HepG2 (cell line): Measurements from ENCODE around the gene TUBA4A. TPM values are rescaled to one million over a fixed set of nuclear protein-coding genes. Genes with fewer than 3 reads are reported as not detected.
A peak's percentile ranks its signal among the peaks of the same experiment; 100 is the strongest.

ENCODE experiments used
- ATAC-seq: fragments of 200-7000 bp; cut with Tn5 transposase; 3 replicates; pipeline ENCODE4 v1.9.1; 2020; ENCODE audit warnings: mild to moderate bottlenecking, moderate library complexity
- BruUV-seq: library from RNA; stranded (reverse); fragments of 400-500 nt; replicated peaks from 2 replicates; lab custom pipeline; 2021; lab: Mats Ljungman, UMichigan
- CTCF ChIA-PET: fragments of 300-600 bp; formaldehyde crosslinking; extraction: SDS; loops from one replicate; lab custom pipeline; 2021; ENCODE audit warnings: low total read pairs, inconsistent platforms, low intra/inter-chr PET ratio; lab: Yijun Ruan, JAX
- POLR2A ChIA-PET: fragments of 350-600 bp; sonication (Branson Sonifier 250); formaldehyde crosslinking; loops from one replicate; lab custom pipeline; 2020; ENCODE audit warnings: antibody characterized with exemption, inconsistent platforms; lab: Yijun Ruan, JAX
- DNase-seq: peaks from one replicate; pipeline ENCODE4 v3.0.0-alpha.2; 2015; ENCODE audit warnings: low spot score
- FAIRE-seq: peaks from 3 replicates; lab custom pipeline; 2011; peaks lifted over from hg19 to GRCh38; lab: Jason Lieb, UNC
- H2AFZ ChIP-seq: one replicate; pipeline ENCODE4 v1.6.1; 2011; ENCODE audit warnings: low read length, inconsistent platforms
- H3K27ac ChIP-seq: fragments of 300-600 bp; 3 replicates; pipeline ENCODE4 v1.8.0; 2011; ENCODE audit warnings: mixed run types, mild to moderate bottlenecking, mixed read lengths, low read length, inconsistent platforms; ENCODE audit not compliant: insufficient read depth; ENCODE audit errors: extremely low read length
- H3K27me3 ChIP-seq, 2 experiments: fragments of 200-600 bp in 1 of 2; 2 replicates in 1 of 2; 3 replicates in 1 of 2; pipeline versions ENCODE4 v1.6.0 to v1.8.0; 2011; ENCODE audit warnings: low read length in 2 of 2, mild to moderate bottlenecking in 2 of 2, moderate library complexity in 2 of 2, inconsistent platforms in 1 of 2; ENCODE audit not compliant: insufficient read depth in 2 of 2, control insufficient read depth in 1 of 2
- H3K36me3 ChIP-seq, 2 experiments: fragments of 200-600 bp in 1 of 2; replicated peaks in 1 of 2; 2 replicates in 1 of 2; 3 replicates in 1 of 2; pipeline versions ENCODE4 v1.5.1 to v1.8.0; 2011; ENCODE audit warnings: low read length in 2 of 2, inconsistent platforms in 1 of 2; ENCODE audit not compliant: insufficient read depth in 2 of 2, control insufficient read depth in 1 of 2
- H3K4me1 ChIP-seq: 2 replicates; pipeline ENCODE4 v1.5.1; 2012; ENCODE audit warnings: low read length, inconsistent platforms; ENCODE audit not compliant: insufficient read depth
- H3K4me2 ChIP-seq: 2 replicates; pipeline ENCODE4 v1.6.0; 2011; ENCODE audit warnings: low read depth, low read length, inconsistent platforms
- H3K4me3 ChIP-seq, 3 experiments: fragments of 200-600 bp in 1 of 3; sonication (generic), shearing (Covaris generic) in 1 of 3; replicated peaks in 1 of 3; 2 replicates each; pipeline ENCODE4 v1.5.1; 2011 to 2016; ENCODE audit warnings: low read length in 3 of 3, inconsistent platforms in 2 of 3, low read depth in 2 of 3, mild to moderate bottlenecking in 2 of 3, control low read depth in 1 of 3, mixed read lengths in 1 of 3; ENCODE audit not compliant: insufficient read depth in 1 of 3
- H3K79me2 ChIP-seq: one replicate; pipeline ENCODE4 v1.6.1; 2011; ENCODE audit warnings: low read length, inconsistent platforms; ENCODE audit not compliant: insufficient read depth
- H3K9ac ChIP-seq: 2 replicates; pipeline ENCODE4 v1.6.0; 2011; ENCODE audit warnings: mild to moderate bottlenecking, low read depth, low read length, inconsistent platforms; ENCODE audit not compliant: insufficient read depth
- H3K9me3 ChIP-seq: 2 replicates; pipeline ENCODE4 v1.5.1; 2012; ENCODE audit warnings: mild to moderate bottlenecking, low read length
- H4K20me1 ChIP-seq: 2 replicates; pipeline ENCODE4 v1.6.0; 2011; ENCODE audit warnings: inconsistent platforms, mild to moderate bottlenecking, low read length, moderate library complexity; ENCODE audit not compliant: insufficient read depth
- CHD4 ChIP-seq: fragments of 200-600 bp; sonication (generic); IDR thresholded peaks from 2 replicates; pipeline ENCODE4 v1.7.0; 2017; ENCODE audit warnings: mild to moderate bottlenecking, low read length, borderline replicate concordance
- DMAP1 ChIP-seq: IDR thresholded peaks from 2 replicates; pipeline ENCODE4 v1.6.1; 2016
- HHEX ChIP-seq: IDR thresholded peaks from 2 replicates; pipeline ENCODE4 v1.6.1; 2016; ENCODE audit warnings: control low read depth
- SOX6 ChIP-seq, 2 experiments: fragments of 450-650 bp in 1 of 2; sonication (generic) in 1 of 2; formaldehyde crosslinking in 1 of 2; IDR thresholded peaks; 2 replicates each; pipeline versions ENCODE4 v1.4.0 to v1.6.1; 2017 to 2020; ENCODE audit warnings: antibody characterized with exemption in 1 of 2, mild to moderate bottlenecking in 1 of 2, missing genetic modification reagents in 1 of 2
- TCF7L2 ChIP-seq: IDR thresholded peaks from 2 replicates; pipeline ENCODE4 v1.6.1; 2011; ENCODE audit warnings: mild to moderate bottlenecking, low read depth, low read length, moderate library complexity
- U2AF2 ChIP-seq: fragments of 200-400 bp; formaldehyde crosslinking; IDR thresholded peaks from 2 replicates; pipeline ENCODE4 v1.6.1; 2017; ENCODE audit warnings: low read depth, mild to moderate bottlenecking, low read length
- ZMYM3 ChIP-seq: sonication (generic); formaldehyde crosslinking; IDR thresholded peaks from 2 replicates; pipeline ENCODE4 v1.5.1; 2020; ENCODE audit warnings: mild to moderate bottlenecking, missing genetic modification reagents
- ZNF124 ChIP-seq: sonication (generic); formaldehyde crosslinking; IDR thresholded peaks from 2 replicates; pipeline ENCODE4 v1.4.0; 2020; ENCODE audit warnings: missing genetic modification reagents
- ZNF256 ChIP-seq: sonication (generic); formaldehyde crosslinking; conservative IDR thresholded peaks from 2 replicates; pipeline ENCODE4 v1.4.0; 2020; ENCODE audit warnings: missing genetic modification reagents
- ZNF431 ChIP-seq: sonication (generic); formaldehyde crosslinking; IDR thresholded peaks from 2 replicates; pipeline ENCODE4 v1.9.0; 2022; ENCODE audit warnings: missing genetic modification reagents, low read depth, mild to moderate bottlenecking, borderline replicate concordance
- WGBS: methylation state at CpG from one replicate; pipeline ENCODE4 v1.1.6; 2017; ENCODE audit warnings: low lambda C conversion rate; 5-methylcytosine and 5-hydroxymethylcytosine counted together
- in situ Hi-C: cut with HindIII; loops from 2 replicates; pipeline ENCODE4 v1.10.0; 2017; ENCODE audit warnings: low pct_unique_long_range_greater_than_20kb; ENCODE audit not compliant: extremely low pct_ligation_motif_present
- intact Hi-C: fragments of 100-400 bp; cut with micrococcal nuclease; formaldehyde crosslinking; loops from one replicate; pipeline ENCODE4 v1.10.0; 2022; ENCODE audit not compliant: unreplicated experiment
- polyA plus RNA-seq, 8 experiments: library from polyadenylated mRNA; depleted of rRNA in 3 of 8; stranded (reverse) in 7 of 8; unstranded in 1 of 8; fragments of >200 nt; fragmentation: Illumina TruSeq in 4 of 8; extraction: Trizol in 4 of 8; gene quantifications; 2 replicates each; pipeline versions ENCODE4 v1.2.1 to v1.2.3, GENCODE V29; 2011 to 2016; ENCODE audit warnings: low read depth in 4 of 8, missing spikeins in 1 of 8, mixed read lengths in 1 of 8; ENCODE audit not compliant: insufficient read depth in 1 of 8
- total RNA-seq, 5 experiments: library from RNA; depleted of rRNA; stranded (reverse); fragments of >200 nt; fragmentation: Illumina TruSeq; extraction: Trizol; gene quantifications; 2 replicates each; pipeline ENCODE4 v1.2.3, GENCODE V29; 2016; ENCODE audit warnings: low read depth in 1 of 5
- TF ChIP-seq, protein P1 (sequence below): sonication (generic); formaldehyde crosslinking; IDR thresholded peaks from 2 replicates; pipeline ENCODE4 v1.5.0; 2020; ENCODE audit warnings: missing genetic modification reagents
- TF ChIP-seq, protein P2 (sequence below): sonication (generic); formaldehyde crosslinking; IDR thresholded peaks from 2 replicates; pipeline ENCODE4 v1.4.0; 2020; ENCODE audit warnings: missing genetic modification reagents; ENCODE audit errors: not compliant biosample characterization
- TF ChIP-seq, protein P3 (sequence below): sonication (generic); formaldehyde crosslinking; IDR thresholded peaks from 2 replicates; pipeline ENCODE4 v1.5.1; 2020; ENCODE audit warnings: missing genetic modification reagents, mild to moderate bottlenecking, borderline replicate concordance
- TF ChIP-seq, protein P4 (sequence below): sonication (generic); formaldehyde crosslinking; IDR thresholded peaks from 2 replicates; pipeline ENCODE4 v1.8.1; 2023; ENCODE audit warnings: missing genetic modification reagents, inconsistent platforms, borderline replicate concordance

Gene TUBA4A
- total and polyA plus RNA-seq, 2 of the 13 experiments (the other 11 are each of a cell fraction or from before 2014, with no cell fraction given): 1.3 to 12.7 TPM

DNA sequence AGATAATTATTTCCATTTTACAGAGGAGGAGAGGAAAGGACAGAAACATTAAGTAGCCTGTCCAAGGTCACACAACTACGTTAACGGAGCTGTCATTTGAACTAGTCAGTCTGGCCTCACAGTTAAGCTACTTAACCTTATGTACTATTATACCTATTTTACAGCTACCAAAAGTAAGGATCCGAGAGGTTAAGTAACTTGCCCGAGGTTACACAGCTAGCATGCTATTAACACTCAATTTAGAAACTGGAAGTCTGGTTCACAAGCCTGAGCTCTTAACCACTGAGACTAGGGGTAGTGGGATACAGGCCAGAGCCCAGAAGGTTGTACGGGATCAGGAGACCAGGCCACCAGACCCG lies 8.9 kb downstream of the TUBA4A start:
- peak overlapping the region; percentile 72 for H3K27ac ChIP-seq
- H3K79me2 ChIP-seq: peaks cover 14% of the 10 kb centered on the region
- ChIA-PET CTCF (no interaction called here), POLR2A (interaction anchor here (0.7 to 3.2 kb wide), 26 partner anchors 8 to 463 kb away, joined by 3 to 69 read pairs (median 7); partner anchors contain the start of genes ABCB6, ANKZF1, ATG9A and CNPPD1)
- intact Hi-C loops: loop anchor here (1.0 kb wide), 1 partner anchor 15 kb away; the partner anchor contains the start of genes ANKZF1 and ATG9A
- H3K4me3 ChIP-seq: peak overlapping the region; percentile 88 to 97 (median 93)
- no peaks in the 10 kb centered on the region; a peak in 1 of 5 replicates for H3K27me3 ChIP-seq
- H3K4me1 ChIP-seq: peaks cover 48% of the 10 kb centered on the region
- TSS peak; percentile 79 for BruUV-seq
- peak overlapping the region; percentile 90 for H3K4me2 ChIP-seq
- no peak for ATAC-seq
- peak; percentile 46 for FAIRE-seq
- H3K9me3 ChIP-seq: no peaks in the 10 kb centered on the region
- in situ Hi-C loops: no loop called here
- whole genome bisulfite sequencing: 0% methylated on average over 4 of the region's 6 CpGs
- no peak for DNase-seq
- no peaks in the 10 kb centered on the region for H4K20me1 ChIP-seq
- peaks cover 2 to 13% of the 10 kb centered on the region in 2 experiments for H3K36me3 ChIP-seq
- peak overlapping the region; percentile 90 for H3K9ac ChIP-seq
- no peak overlapping the region for H2AFZ ChIP-seq
- TF ChIP-seq ZMYM3: peak; percentile 57
- TF ChIP-seq, protein P1, sequence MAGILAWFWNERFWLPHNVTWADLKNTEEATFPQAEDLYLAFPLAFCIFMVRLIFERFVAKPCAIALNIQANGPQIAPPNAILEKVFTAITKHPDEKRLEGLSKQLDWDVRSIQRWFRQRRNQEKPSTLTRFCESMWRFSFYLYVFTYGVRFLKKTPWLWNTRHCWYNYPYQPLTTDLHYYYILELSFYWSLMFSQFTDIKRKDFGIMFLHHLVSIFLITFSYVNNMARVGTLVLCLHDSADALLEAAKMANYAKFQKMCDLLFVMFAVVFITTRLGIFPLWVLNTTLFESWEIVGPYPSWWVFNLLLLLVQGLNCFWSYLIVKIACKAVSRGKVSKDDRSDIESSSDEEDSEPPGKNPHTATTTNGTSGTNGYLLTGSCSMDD (CRISPR knock-in tag): no peak
- TF ChIP-seq ZNF124: no peak
- TF ChIP-seq DMAP1 (CRISPR knock-in tag): no peak
- 0 out of 2 replicates have a peak, but pooled peaks have one; percentile 3 for TF ChIP-seq ZNF431
- TF ChIP-seq CHD4: peak; percentile 38; the same call in 1 of the 2 replicates

DNA sequence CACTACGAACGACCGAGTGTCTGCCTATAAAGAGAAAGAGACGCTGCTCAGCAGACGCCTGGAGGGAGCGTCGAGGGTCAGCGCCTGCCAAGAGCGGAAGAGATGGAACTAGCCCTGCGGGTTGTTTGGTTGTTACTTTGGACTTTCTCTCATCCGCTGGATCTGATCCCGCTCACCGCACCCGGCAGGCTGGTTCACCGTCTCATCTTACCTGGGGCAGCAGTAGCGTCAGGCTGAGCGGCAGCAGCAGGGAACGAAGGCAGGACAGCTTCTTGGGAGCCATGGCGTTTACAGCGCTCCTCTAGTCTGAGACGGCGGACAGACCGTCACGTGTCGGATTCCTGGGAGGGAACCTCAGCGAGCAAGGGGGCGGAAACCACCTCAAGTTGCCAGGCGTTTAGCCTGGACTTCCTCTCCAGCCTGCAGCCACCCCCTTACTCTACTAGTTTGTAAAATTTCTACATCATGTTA lies 10.4 kb downstream of the TUBA4A start:
- H3K9me3 ChIP-seq: no peaks in the 10 kb centered on the region
- no peaks in the 10 kb centered on the region; a peak in 1 of 5 replicates for H3K27me3 ChIP-seq
- H3K9ac ChIP-seq: no peak overlapping the region
- FAIRE-seq (no peak), ATAC-seq (no peak), DNase-seq (no peak)
- peaks cover 4 to 12% of the 10 kb centered on the region in 2 experiments for H3K36me3 ChIP-seq
- BruUV-seq: no TSS peak
- H2AFZ ChIP-seq: no peak overlapping the region
- in situ Hi-C loops (no loop called here), intact Hi-C loops (no loop called here)
- POLR2A ChIA-PET: interaction anchor here (3.2 kb wide), 1 partner anchor 25 kb away, joined by 57 read pairs; the partner anchor contains the start of gene ABCB6
- H3K4me1 ChIP-seq: peaks cover 33% of the 10 kb centered on the region
- H4K20me1 ChIP-seq: no peaks in the 10 kb centered on the region
- no peak overlapping the region for H3K4me2 ChIP-seq
- no peak overlapping the region for H3K4me3 ChIP-seq
- WGBS: 89% methylated on average over 27 of the region's 28 CpGs
- CTCF ChIA-PET: no interaction called here
- H3K27ac ChIP-seq: no peak overlapping the region
- peaks cover 14% of the 10 kb centered on the region for H3K79me2 ChIP-seq
- TF ChIP-seq, protein P2, sequence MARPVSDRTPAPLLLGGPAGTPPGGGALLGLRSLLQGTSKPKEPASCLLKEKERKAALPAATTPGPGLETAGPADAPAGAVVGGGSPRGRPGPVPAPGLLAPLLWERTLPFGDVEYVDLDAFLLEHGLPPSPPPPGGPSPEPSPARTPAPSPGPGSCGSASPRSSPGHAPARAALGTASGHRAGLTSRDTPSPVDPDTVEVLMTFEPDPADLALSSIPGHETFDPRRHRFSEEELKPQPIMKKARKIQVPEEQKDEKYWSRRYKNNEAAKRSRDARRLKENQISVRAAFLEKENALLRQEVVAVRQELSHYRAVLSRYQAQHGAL (CRISPR knock-in tag): no peak
- TF ChIP-seq ZNF256 (CRISPR knock-in tag) (no peak), HHEX (CRISPR knock-in tag) (no peak), U2AF2 (no peak), SOX6 (IDR thresholded peaks at IDR 0.05) (no peak), SOX6 (CRISPR knock-in tag; IDR thresholded peaks at IDR 0.05) (no peak), TCF7L2 (no peak)
- TF ChIP-seq, protein P3, sequence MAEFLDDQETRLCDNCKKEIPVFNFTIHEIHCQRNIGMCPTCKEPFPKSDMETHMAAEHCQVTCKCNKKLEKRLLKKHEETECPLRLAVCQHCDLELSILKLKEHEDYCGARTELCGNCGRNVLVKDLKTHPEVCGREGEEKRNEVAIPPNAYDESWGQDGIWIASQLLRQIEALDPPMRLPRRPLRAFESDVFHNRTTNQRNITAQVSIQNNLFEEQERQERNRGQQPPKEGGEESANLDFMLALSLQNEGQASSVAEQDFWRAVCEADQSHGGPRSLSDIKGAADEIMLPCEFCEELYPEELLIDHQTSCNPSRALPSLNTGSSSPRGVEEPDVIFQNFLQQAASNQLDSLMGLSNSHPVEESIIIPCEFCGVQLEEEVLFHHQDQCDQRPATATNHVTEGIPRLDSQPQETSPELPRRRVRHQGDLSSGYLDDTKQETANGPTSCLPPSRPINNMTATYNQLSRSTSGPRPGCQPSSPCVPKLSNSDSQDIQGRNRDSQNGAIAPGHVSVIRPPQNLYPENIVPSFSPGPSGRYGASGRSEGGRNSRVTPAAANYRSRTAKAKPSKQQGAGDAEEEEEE (CRISPR knock-in tag): no peak
- TF ChIP-seq, protein P4, sequence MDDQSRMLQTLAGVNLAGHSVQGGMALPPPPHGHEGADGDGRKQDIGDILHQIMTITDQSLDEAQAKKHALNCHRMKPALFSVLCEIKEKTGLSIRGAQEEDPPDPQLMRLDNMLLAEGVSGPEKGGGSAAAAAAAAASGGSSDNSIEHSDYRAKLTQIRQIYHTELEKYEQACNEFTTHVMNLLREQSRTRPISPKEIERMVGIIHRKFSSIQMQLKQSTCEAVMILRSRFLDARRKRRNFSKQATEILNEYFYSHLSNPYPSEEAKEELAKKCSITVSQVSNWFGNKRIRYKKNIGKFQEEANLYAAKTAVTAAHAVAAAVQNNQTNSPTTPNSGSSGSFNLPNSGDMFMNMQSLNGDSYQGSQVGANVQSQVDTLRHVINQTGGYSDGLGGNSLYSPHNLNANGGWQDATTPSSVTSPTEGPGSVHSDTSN: no peak
